ENCODE measurements around the gene GRM5.

The GRM5 gene

GRCh38 chr11:88692306-88693086 is 373.3 kb downstream of the GRM5 start:
- no peak for DNase-seq

GRCh38 chr11:88689548-88690240 is 376.1 kb downstream of the GRM5 start:
- DNase-seq, result no peak

GRCh38 chr11:88683024-88683423 is 382.8 kb downstream of the GRM5 start:
- DNase-seq, result no peak

GRCh38 chr11:88680806-88681205 is 385.0 kb downstream of the GRM5 start:
- no peak for DNase-seq

GRCh38 chr11:88666364-88666763 is 399.4 kb downstream of the GRM5 start:
- DNase-seq, result no peak

- DNase-seq, result no peak
Observed at GRCh38 chr11:88657076-88657738, 408.6 kb downstream of the GRM5 start.

GRCh38 chr11:88656283-88656682 is 409.5 kb downstream of the GRM5 start:
- no peak for DNase-seq

GRCh38 chr11:88655656-88656055 is 410.1 kb downstream of the GRM5 start:
- DNase-seq, result no peak

- DNase-seq, result no peak
Observed at GRCh38 chr11:88655196-88655595, 410.6 kb downstream of the GRM5 start.

- DNase-seq, result no peak
Observed at GRCh38 chr11:88651556-88651955, 414.2 kb downstream of the GRM5 start.

- no peak for DNase-seq
Observed at GRCh38 chr11:88644724-88645123, 421.1 kb downstream of the GRM5 start.

- no peak for DNase-seq
Observed at GRCh38 chr11:88632163-88632562, 433.6 kb downstream of the GRM5 start.

GRCh38 chr11:88631497-88631896 is 434.3 kb downstream of the GRM5 start:
- DNase-seq, result no peak

GRCh38 chr11:88629496-88629895 is 436.3 kb downstream of the GRM5 start:
- DNase-seq, result no peak

- no peak for DNase-seq
Observed at GRCh38 chr11:88626216-88626615, 439.6 kb downstream of the GRM5 start.

GRCh38 chr11:88623531-88623930 is 442.3 kb downstream of the GRM5 start:
- no peak for DNase-seq

- DNase-seq, result no peak
Observed at GRCh38 chr11:88620568-88621130, 445.1 kb downstream of the GRM5 start.

- no peak for DNase-seq
Observed at GRCh38 chr11:88619656-88620385, 446.0 kb downstream of the GRM5 start.

GRCh38 chr11:88619071-88619425 is 446.7 kb downstream of the GRM5 start:
- DNase-seq, result no peak

GRCh38 chr11:88618327-88619070 is 447.3 kb downstream of the GRM5 start:
- DNase-seq, result no peak

- DNase-seq, result no peak
Observed at GRCh38 chr11:88617226-88617625, 448.6 kb downstream of the GRM5 start.

GRCh38 chr11:88604260-88604659 is 461.5 kb downstream of the GRM5 start:
- no peak for DNase-seq
